Measurements from ENCODE around the gene KCNS3.

Gene KCNS3

DNA sequence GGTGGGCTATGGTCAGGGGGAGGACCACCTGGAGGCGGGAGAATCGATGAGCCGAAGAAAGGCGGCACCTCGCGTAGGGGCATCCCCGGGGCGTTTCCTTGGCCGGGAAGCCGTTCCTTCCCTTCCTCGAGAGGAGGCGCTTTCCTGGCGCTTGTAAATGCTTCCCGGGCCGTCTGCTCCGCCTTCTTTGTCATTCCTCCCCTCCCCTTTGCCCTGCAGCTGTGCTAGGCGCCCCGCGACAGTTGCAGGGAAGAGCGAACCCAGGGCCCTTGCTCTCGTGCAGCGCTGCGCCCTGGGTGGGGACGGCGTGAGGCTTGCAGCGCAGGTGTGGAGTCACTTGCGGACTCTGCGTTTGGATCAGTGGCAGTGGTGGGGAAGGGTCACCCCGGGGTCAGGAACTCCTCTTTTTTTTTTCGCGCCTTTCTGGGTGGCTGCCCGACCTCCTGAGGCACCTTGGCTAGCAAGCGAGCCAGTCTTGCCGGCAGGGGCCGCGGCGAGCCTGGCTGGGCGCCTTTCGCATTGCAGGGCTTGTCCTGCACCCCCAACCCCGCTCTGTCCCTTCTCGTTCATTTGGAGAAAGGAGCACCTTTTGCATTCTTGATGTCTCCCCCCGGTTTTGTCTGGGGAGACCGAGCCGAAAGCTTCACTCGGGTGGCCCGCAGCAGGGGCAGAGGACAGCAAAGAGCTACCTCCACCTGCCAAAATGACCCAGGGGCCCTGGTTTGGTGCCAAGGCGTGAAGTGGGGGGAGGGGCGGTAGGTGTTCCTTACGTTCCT lies 858 bp downstream of the KCNS3 start:
- DNase-seq (ENCODE audit: low read depth): no peak

DNA sequence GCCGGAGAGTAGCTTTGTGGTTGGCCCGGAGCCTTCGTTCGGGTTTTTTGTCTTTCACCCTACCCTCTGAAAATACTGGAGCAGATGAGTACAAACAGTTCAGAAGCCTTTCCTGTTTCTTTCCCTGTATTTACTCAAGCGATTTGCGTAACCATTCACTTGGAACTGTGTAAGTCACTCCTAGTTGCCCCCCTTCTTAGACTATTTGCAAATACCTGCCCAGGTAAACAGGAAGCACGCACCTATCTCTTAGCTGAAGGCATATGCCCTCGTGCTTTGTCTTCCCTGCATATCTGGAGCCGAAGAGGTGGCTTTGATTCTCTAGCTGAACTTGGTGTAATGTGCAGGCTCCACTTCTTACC lies 1.4 kb downstream of the KCNS3 start:
- no peak for DNase-seq (ENCODE audit: low read depth)

DNA sequence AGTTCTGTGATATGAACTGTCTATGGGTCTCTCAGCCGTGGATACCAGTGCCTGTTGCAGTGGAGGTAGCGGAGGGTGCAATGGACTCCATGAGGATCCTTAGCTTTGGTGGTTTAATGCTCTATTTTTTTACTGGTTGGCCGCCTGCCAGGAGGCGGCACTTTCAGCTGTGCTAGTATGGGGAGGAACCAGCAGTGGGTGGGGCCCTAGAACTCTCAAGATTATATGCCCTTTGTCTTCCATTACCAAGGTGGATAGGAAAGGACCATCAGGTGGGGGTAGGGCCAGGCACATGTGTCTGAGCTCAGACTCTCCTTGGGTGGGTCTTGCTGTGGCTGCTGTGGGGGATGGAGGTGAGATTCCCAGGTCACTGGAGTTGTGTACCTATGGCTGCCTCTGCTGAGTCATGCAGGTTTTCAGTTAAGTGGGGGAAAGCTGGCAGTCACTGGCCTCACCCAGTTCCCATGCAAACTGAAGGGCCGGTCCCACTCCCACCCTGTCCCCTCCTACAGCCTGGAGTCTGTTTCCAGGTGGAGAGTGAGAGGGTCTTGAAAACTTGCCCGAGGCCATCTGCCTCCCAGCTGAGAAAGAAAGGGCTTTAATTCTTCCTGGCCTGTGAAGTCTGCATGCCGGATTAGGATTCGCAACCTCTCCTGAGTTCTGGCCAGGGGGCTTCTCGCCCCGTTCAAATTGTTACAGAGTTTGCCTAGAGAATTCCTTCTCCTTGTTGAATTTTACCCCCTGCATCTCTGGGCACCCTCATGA lies 14.5 kb downstream of the KCNS3 start:
- no peak for DNase-seq (ENCODE audit: low read depth)

DNA sequence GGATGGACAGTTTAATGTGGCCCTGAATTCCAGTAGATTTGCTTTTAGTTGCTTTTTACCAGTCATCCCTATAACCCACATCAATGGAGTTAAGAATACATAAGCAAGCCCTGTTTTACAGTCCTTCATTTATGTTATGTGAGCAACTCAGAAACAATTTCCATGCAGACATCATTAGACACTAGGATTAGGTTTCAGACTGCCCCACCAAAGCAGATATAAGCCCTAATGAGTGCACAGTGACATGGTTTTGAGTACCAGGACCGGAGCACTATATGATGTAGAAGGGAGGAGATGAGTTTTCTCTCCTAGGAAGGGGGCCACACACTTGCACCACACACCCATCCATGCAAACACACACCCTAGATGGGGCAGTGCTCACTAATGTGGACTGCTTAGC lies 15.5 kb downstream of the KCNS3 start:
- DNase-seq (ENCODE audit: low read depth): no peak

DNA sequence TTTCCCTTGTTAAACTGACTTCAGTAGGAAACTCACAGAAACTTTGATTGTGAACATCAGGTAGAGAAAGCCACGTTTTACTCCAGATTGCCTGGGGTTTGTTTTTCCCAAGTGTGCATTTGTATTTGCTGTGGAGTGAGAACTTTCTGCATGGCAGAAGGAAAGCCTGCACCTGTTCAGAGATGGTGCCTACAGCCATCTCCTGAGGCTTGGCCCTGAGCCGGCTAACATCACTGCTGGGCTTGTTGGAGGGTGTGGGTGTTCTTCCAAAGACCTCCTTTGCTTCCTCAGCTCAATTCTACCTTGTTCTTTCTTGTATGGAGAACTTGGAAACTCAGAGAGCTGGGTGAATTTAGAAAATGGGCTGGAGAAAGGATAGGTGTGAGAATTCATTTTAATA lies 16.1 kb downstream of the KCNS3 start:
- no peak for DNase-seq (ENCODE audit: low read depth)

DNA sequence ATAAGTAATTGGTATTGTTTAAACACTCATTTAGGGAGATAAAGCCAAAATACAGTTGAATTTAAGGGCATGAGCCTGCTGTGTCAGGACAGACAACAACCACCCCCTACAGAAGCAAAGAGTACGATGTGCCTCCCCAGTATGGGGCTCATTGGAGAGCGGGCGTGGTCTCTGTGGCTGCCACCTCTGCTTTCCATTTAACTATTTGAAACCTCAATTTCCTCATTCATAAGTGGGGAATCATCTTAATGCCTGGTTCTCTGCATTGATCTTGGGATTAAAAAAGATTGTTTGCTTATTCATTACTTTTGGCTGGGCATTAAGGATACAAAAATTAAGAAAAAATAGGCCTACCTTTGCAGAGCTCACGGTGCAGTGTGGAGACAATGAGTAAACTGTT lies 21.4 kb downstream of the KCNS3 start:
- DNase-seq (ENCODE audit: low read depth): no peak

DNA sequence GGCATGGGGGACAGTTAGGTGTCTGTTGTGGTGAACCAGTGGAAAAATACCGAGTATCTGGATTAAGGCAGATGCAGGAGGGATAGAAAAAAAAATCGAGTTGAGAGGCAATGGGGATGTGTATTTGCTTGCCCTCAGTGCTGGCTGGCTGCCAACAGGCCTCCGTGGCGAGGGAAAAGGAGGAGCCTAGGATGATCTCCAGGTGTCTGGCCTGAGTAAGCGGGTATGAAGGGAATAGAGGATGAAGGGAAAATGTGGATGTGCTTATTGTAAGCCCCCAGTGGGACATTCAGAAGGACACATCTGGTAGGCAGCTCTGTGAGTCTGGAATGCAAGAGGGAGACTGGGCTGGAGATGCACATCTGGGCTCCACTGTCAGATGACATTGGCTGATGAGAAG lies 22.8 kb downstream of the KCNS3 start:
- DNase-seq (ENCODE audit: low read depth): no peak

DNA sequence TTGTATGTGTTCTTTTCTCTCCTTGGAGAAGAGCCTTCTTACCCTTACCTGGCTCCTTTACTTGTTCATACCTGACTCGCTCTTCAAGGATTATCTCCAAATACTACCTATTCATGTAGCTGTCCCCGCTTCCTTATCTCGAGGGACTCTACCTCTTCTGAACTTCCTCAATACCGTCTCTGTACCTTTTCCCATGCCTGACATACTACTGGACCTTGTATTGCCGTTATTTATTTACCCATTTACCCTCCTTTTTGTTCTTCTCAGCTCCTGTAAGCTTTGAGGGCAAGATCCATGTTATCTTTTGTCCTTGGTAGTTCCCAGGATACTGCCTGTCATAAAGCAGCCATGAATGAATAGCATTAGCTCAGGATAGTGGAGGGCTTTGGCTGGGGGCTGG lies 32.5 kb downstream of the KCNS3 start:
- DNase-seq (ENCODE audit: low read depth): no peak

DNA sequence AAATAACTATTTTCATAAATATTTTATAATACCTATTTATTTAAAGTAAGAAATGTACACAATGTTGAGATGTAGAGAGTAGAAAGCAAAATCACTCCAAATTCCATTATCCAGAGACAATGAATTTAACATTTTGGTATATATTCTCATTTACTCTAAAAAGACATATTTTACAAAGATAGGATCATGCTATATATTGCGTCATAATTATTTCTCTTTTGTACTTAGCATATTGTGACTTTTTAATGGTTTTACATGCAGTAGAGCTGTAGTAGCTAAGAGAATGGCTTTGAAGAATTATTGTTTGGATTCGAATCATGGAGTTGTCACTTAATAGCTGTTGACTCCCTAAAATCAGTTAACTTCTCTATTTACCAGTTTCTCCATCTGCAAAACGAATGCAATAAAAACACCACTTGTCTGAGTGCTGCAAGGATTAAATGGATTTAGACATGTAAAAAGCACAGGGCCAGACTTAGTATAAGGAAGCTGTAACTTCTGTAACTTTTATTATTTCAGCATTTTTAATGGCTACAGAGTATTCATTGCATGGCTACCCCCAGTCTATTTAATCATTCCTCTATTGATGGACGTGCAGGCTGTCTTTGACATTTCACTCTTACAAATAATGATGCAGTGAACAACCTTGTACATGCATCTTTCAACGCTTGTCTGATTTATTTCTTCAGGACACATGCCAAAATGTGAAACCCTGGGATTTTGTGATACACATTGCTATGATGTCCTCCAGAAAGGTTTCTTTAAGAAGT lies 33.2 kb downstream of the KCNS3 start:
- no peak for DNase-seq (ENCODE audit: low read depth)

DNA sequence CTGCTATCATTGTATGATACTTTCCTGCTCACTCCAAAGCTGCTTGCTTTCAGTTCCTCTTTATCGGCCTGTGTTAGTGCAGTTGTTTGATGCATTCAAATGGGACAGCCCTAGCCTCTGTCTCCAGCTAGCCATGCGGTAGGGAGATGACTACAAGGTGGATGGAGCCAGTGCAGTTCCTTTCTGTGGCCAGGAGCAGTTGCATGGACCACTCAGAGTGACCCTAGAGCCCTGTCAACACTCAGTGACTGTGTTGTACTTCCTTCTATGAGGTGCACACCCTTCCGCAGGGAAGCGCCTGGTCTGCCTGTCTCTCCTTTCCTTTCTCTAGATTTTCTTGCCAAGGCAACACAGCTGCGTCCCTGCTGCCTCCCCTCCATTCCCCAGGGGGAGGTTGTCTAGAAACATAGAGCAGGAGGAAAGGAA lies 33.8 kb downstream of the KCNS3 start:
- DNase-seq (ENCODE audit: low read depth): no peak

DNA sequence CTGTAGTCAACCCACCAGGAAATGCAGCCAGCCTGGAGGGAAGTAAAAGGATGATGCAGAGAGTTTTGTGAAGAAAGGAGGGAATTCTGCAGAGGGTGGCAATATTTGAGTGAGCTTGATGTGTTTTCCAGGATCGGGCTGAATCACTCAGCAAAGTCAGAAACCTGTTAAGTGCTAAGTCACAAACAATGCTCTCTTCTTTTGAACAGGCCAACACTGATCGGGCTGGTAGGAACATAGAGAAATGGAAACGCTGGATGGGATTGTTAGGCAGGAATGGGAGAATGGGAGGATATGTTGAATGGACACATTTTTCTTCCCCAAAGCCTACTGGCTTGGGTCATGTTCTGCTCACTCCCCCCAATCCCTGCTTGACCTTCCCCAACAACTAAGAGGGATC lies 36.6 kb downstream of the KCNS3 start:
- DNase-seq (ENCODE audit: low read depth): no peak

DNA sequence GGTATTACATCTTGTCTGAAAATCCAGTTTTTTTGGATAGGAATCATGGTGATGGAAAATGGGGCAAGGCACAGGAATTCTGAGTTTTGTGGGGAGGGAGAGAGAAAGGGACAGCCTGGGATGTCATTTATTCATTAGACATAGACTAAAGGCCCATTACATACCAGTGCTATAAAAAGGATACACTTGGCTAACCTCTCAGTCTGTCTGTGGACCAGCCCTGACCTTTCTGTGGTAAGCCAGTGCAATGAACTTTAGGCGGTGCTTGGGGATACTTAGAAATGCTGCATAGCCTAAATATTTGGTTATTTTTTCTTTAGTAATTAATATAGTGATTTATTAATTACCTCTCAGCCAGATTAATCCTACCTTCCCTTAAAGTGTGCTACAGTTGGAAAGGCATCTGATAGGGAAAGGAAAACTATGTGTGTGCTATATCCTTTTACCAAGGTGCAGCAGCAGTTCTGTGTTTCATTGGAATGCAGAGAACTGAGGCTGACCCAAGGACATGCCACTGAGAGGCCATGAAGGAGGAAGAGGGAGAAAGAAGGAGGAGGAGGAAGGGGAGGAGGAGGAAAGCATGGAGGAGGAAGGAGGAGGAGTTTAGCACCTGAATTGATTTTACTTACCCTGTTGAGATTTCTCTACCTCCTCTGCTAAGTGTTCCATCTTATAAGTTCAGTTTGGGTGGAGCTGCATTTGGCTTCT lies 37.5 kb downstream of the KCNS3 start:
- no peak for DNase-seq (ENCODE audit: low read depth)

DNA sequence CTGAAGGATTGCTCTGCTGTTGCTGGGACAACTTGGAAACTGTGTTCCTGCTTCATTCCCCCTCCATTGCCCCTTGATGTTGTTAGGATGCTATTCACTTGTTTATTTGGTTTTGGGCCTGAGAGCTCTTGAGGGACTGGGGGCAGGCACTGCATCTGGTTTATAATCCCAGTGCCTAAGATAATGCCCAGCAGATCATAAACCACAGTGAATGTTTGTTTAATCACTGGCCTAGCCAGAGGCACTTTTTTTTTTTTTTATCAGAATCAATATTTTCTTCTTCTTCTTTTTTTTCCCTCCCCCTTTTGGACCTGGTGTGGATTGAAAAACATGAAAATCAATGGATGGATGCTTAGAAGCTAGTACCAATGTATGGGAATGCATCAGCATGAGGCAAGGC lies 38.1 kb downstream of the KCNS3 start:
- no peak for DNase-seq (ENCODE audit: low read depth)

DNA sequence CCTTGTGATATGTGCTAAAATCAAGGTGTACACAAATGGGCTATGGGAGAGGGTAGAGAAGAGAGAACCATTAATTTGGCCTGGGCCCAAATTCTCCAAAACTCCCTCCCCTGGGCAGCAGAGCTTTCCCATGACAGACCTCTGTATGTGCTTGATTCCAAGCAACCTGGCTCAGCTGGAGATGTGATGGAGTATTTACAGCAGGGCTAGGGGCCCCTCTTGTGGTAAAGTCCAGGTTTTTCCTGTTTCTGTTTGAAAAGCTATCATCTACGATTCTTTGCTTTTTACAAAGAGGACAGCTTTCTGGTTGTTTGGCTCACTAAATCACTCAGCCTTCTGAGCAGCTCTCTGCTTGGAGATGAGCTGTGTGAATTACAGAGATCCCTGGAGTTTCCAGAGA lies 40.3 kb downstream of the KCNS3 start:
- DNase-seq (ENCODE audit: low read depth): no peak

DNA sequence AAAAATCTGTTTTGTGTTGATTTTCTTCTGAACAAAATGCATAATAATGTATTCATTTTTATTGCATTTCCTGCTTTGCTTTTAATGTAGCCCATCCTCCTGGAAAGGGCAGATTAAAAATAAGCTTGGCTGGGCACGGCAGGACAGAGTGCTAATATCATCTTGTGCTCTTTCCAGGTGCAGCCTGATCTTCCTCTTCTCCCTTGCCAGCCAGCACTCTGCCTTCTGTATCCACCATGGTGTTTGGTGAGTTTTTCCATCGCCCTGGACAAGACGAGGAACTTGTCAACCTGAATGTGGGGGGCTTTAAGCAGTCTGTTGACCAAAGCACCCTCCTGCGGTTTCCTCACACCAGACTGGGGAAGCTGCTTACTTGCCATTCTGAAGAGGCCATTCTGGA lies 52.3 kb downstream of the KCNS3 start:
- DNase-seq (ENCODE audit: low read depth): no peak

DNA sequence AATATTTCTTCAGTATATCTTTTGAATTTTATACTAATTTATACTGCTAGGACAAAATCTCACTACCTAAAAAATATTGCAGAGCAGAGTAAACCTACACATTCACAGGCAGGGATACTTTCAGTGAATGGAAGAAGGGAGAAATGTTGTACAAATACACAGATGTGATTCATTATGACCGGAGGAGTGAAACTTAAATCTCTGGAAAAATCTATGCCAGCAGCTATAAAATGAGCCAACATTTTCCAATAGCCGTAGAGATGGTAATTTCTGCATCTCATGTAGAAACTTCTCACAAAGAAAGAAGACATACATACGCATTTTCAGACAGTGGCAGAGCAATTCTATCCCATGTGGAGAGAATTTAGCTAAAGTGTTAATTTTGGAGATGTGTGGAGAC lies 54.8 kb downstream of the KCNS3 start:
- no peak for DNase-seq (ENCODE audit: low read depth)

DNA sequence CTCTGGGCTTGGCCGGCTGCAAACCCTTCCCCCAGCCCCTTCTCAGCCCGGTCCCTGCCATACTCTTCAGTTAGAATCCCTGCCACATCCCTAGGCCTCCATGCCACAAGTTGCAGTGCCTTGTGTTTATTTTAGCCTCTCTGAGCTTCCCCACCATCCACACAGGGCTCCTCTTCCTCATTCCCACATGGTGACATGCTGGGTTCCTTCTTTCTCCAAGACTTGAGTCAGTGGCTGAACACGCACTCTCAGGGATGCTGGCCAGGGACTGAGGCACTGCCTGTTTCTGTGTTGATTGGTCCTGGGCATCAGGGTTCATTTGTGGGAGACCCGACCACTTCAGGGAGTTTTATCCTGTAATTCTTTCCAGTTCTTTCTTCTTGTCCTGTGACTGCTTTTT lies 56.3 kb downstream of the KCNS3 start:
- no peak for DNase-seq (ENCODE audit: low read depth)

DNA sequence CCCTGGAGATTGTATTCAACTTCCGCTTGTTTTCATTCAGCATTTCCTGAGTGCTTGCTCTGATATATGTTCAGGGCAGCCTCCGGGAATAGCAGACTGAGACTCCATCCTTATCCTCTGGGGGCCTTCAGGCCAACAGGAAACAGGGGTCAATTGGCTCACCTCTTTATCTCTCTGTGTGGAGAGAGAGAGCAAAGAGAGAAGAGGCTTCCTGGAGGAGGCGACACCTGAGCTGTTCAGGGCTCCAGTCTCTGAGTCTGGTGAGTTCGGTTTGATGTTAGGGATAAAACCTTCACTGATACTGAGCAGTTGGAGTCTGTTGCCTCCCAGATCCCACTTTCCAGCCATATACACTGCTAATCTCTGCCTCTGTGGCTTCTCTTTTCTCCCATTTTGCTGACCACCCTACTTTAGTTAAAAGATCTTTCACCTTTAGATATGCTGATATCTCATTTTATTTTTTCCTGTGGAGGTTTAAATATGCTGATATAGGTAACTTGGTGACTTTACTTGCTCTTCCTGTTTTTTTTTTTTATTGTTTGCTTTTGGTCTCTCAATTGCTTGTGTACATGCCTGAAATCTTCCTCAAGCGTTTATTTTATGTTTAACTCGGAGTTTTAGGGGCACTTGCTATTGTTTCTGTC lies 56.9 kb downstream of the KCNS3 start:
- DNase-seq (ENCODE audit: low read depth): no peak

DNA sequence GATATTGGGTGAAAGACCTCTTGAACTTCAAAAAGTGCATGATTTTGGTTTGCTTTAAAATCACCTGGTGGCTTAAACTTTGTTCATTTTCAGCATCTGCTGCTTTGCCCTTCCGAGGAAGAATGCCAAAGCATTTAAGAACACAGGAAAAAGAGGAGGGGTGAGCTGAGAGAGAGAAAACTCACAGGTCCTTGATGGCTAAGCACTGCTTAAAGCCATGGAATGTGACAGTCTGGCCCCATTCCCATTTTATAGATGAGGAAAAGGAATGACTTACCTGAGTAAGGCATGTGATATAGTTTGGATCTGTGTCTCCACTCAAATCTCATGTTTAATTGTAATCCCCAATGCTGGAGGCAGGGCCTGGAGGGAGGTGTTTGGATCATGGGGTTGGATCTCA lies 58.1 kb downstream of the KCNS3 start:
- no peak for DNase-seq (ENCODE audit: low read depth)

DNA sequence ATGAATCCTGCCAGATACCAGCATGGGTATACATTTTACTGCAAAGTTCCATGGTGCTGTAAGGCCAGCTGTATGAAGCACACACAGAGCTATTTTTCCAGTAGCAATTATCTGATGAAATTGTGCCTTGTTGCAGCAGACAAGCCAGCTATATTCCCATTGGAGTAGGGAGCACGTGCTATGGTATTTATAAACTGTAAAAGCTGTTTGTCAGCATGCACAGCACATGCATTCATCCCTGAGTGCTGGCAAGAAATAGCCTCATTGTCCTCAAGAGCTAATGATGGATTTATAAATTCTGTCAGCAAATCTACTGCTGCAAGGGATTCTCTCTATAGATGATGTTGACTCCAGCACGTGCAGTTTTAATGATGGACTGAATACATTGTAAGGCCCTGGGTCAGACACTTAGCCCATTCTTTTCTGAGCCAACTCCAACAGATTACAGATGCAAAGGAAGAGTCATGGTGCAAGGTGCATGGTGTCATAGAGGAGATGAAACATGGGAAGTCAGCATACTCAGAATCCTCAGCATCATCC lies 61.7 kb downstream of the KCNS3 start:
- DNase-seq (ENCODE audit: low read depth): no peak

DNA sequence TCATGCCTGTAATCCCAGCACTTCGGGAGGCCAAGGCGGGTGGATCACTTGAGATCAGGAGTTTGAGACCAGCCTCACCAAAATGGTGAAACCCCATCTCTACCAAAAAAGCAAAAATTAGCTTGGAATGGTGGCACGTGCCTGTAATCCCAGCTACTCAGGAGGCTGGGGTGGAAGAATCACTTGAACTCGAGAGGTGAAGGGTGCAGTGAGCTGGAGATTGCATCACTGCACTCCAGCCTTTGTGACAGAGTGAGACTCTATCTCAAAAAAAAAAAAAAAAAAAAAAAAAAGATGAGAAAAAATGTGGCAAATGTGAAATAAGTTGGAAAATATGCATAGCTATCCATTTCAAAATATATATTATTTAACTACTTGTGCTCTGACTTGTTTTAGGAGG lies 65.0 kb downstream of the KCNS3 start:
- no peak for DNase-seq (ENCODE audit: low read depth)

DNA sequence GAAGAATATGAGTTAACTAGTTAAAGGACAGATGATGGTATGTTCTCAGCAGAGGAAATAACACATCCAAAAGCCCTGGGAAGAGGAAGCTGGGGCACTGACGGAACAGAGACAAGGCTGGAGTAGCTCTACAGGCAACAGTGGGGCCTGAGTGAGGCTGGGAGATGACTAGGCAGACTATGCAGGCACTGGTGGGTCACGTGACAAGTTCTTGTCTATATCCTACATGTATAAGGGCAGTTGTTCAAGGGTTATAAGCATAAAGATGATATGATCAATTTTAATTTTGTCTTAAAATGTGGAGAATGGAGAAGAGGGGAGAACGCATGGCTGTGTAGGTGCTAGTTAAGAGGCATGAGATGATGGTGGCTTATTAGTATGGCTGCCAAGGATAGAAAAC lies 68.6 kb downstream of the KCNS3 start:
- no peak for DNase-seq (ENCODE audit: low read depth)
